ENCODE data around the gene PCDHB14.

PCDHB14 gene

GRCh38 chr5:141258948-141259347, 35.8 kb downstream of the PCDHB14 start:
- no peak for TF ChIP-seq CTCF (conservative IDR thresholded peaks at IDR 0.05; ENCODE audit: control insufficient read depth, insufficient read depth, low read depth, low read length)
- H3K4me3 ChIP-seq (ENCODE audit: control insufficient read depth, low read depth, low read length): no peak overlapping the region
- no peak for DNase-seq (ENCODE audit: low read depth)

- no peak overlapping the region for H3K4me3 ChIP-seq (ENCODE audit: control insufficient read depth, low read depth, low read length)
- no peak for TF ChIP-seq CTCF (conservative IDR thresholded peaks at IDR 0.05; ENCODE audit: control insufficient read depth, insufficient read depth, low read depth, low read length)
- peak; percentile 14 for DNase-seq (ENCODE audit: low read depth)
Measured at GRCh38 chr5:141260458-141261237, 37.5 kb downstream of the PCDHB14 start.

GRCh38 chr5:141261238-141261546, 38.0 kb downstream of the PCDHB14 start:
- DNase-seq (ENCODE audit: low read depth): no peak
- no peak for TF ChIP-seq CTCF (conservative IDR thresholded peaks at IDR 0.05; ENCODE audit: control insufficient read depth, insufficient read depth, low read depth, low read length)
- no peak overlapping the region for H3K4me3 ChIP-seq (ENCODE audit: control insufficient read depth, low read depth, low read length)

- DNase-seq (ENCODE audit: low read depth): no peak
- no peak for TF ChIP-seq CTCF (conservative IDR thresholded peaks at IDR 0.05; ENCODE audit: control insufficient read depth, insufficient read depth, low read depth, low read length)
- no peak overlapping the region for H3K4me3 ChIP-seq (ENCODE audit: control insufficient read depth, low read depth, low read length)
Measured at GRCh38 chr5:141269195-141269594, 46.1 kb downstream of the PCDHB14 start.

- TF ChIP-seq CTCF (conservative IDR thresholded peaks at IDR 0.05; ENCODE audit: control insufficient read depth, insufficient read depth, low read depth, low read length): no peak
- DNase-seq (ENCODE audit: low read depth): no peak
- H3K4me3 ChIP-seq (ENCODE audit: control insufficient read depth, low read depth, low read length): no peak overlapping the region
Measured at GRCh38 chr5:141272906-141273305, 49.8 kb downstream of the PCDHB14 start.

All from fibroblast of mammary gland (primary cell).